ENCODE data around the gene AIFM2.

- TF ChIP-seq, protein P1, sequence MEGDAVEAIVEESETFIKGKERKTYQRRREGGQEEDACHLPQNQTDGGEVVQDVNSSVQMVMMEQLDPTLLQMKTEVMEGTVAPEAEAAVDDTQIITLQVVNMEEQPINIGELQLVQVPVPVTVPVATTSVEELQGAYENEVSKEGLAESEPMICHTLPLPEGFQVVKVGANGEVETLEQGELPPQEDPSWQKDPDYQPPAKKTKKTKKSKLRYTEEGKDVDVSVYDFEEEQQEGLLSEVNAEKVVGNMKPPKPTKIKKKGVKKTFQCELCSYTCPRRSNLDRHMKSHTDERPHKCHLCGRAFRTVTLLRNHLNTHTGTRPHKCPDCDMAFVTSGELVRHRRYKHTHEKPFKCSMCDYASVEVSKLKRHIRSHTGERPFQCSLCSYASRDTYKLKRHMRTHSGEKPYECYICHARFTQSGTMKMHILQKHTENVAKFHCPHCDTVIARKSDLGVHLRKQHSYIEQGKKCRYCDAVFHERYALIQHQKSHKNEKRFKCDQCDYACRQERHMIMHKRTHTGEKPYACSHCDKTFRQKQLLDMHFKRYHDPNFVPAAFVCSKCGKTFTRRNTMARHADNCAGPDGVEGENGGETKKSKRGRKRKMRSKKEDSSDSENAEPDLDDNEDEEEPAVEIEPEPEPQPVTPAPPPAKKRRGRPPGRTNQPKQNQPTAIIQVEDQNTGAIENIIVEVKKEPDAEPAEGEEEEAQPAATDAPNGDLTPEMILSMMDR (IDR thresholded peaks at IDR 0.05) = no peak
- TF ChIP-seq POLR2A (IDR thresholded peaks at IDR 0.05) = no peak
Observed at GRCh38 chr10:70169011-70169410, 36.4 kb upstream of the AIFM2 start.

All from testis (tissue), 2 donors.